ENCODE data around the gene MIGA2. TPM values are rescaled to one million over a fixed set of nuclear protein-coding genes. Genes with fewer than 3 reads are reported as not detected.
A peak's percentile ranks its signal among the peaks of the same experiment; 100 is the strongest.

The MIGA2 gene
- total and polyA plus RNA-seq, 8 donors: 7.5 to 30.9 (median 9.8) TPM

- FAIRE-seq (no peak), ATAC-seq (no peak), DNase-seq (no peak)
- Histone ChIP-seq H3K36me3 (peaks cover 0 to 57% (median 50%) of the 10 kb centered on the region in 3 donors), H3K27me3 (no peaks in the 10 kb centered on the region), H3K4me1 (no peaks in the 10 kb centered on the region), H3K27ac (no peak overlapping the region), H3K4me3 (no peak overlapping the region), H3K9me3 (no peaks in the 10 kb centered on the region)
- TF ChIP-seq, protein P1, sequence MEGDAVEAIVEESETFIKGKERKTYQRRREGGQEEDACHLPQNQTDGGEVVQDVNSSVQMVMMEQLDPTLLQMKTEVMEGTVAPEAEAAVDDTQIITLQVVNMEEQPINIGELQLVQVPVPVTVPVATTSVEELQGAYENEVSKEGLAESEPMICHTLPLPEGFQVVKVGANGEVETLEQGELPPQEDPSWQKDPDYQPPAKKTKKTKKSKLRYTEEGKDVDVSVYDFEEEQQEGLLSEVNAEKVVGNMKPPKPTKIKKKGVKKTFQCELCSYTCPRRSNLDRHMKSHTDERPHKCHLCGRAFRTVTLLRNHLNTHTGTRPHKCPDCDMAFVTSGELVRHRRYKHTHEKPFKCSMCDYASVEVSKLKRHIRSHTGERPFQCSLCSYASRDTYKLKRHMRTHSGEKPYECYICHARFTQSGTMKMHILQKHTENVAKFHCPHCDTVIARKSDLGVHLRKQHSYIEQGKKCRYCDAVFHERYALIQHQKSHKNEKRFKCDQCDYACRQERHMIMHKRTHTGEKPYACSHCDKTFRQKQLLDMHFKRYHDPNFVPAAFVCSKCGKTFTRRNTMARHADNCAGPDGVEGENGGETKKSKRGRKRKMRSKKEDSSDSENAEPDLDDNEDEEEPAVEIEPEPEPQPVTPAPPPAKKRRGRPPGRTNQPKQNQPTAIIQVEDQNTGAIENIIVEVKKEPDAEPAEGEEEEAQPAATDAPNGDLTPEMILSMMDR (IDR thresholded peaks at IDR 0.05): no peak
- 94 to 97% methylated on average over 5 of the region's 5 CpGs for WGBS, 2 donors
- intact Hi-C loops (cut with DNase I): no loop called here
Measured at GRCh38 chr9:128995791-128996190, 40.6 kb upstream of the MIGA2 start.

- H3K36me3 ChIP-seq: peaks cover 4 to 59% (median 40%) of the 10 kb centered on the region in 3 donors
- 92 to 94% methylated on average over 6 of the region's 6 CpGs for WGBS, 2 donors
- ATAC-seq: no peak
Measured at GRCh38 chr9:128998462-128998861, 38.0 kb upstream of the MIGA2 start.

GRCh38 chr9:128999581-129000206 is 36.7 kb upstream of the MIGA2 start:
- WGBS, 2 donors: 91% methylated on average over 13 of the region's 13 CpGs
- no peak overlapping the region for H3K27ac ChIP-seq
- DNase-seq (peak in 1 of 6 donors; percentile 29), ATAC-seq (no peak), FAIRE-seq (no peak)
- intact Hi-C loops (cut with DNase I): no loop called here
- no peaks in the 10 kb centered on the region for H3K9me3 ChIP-seq
- peaks cover 4 to 59% (median 27%) of the 10 kb centered on the region in 3 donors for H3K36me3 ChIP-seq
- no peak overlapping the region for H3K4me3 ChIP-seq
- TF ChIP-seq, protein P1 (IDR thresholded peaks at IDR 0.05): no peak
- no peaks in the 10 kb centered on the region for H3K4me1 ChIP-seq
- H3K27me3 ChIP-seq: no peaks in the 10 kb centered on the region

More at GRCh38 chr9:128998462-128998861, 38.0 kb upstream of the MIGA2 start:
- H3K9me3 ChIP-seq: no peaks in the 10 kb centered on the region
- DNase-seq (no peak), FAIRE-seq (no peak)
- no peak overlapping the region for H3K27ac ChIP-seq
- intact Hi-C loops (cut with DNase I): no loop called here
- no peak overlapping the region for H3K4me3 ChIP-seq
- TF ChIP-seq, protein P1 (IDR thresholded peaks at IDR 0.05): no peak
- H3K27me3 ChIP-seq: no peaks in the 10 kb centered on the region
- no peaks in the 10 kb centered on the region for H3K4me1 ChIP-seq

DNA sequence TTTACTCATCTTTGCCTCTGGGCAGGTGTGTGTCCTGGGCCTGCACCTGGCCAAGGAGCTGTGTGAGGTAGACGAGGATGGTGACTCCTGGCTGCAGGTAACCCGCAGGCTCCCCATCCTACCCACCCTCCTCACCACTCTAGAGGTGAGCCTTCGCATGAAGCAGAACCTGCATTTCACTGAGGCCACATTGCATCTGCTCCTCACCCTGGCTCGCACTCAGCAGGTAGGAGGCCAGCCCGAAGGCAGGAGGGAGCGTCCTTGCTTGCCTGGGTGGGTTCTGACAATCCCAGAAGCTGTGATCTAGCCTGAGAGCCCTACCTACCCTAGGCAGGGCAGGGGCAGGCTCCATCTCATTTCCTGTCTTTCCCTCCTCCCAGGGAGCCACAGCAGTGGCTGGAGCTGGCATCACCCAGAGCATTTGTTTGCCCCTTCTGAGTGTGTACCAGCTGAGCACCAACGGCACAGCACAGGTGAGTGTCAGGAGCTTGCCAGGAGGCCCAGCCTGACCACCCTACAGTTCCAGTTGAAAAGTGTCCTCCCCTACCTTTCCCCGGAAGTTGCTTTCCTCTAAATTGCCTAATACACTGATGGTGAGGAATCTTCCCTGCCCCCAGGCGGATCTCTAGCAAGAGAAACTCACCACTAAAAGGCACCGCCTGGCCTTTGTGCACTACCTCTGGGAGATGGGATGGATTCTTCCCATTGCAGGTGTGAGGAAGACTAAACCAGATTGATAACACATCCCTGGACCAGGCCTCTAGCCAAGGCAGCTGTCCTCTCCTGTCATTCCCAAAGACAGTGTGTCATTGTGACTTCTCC is 34.7 kb upstream of the MIGA2 start:
- no peak overlapping the region for H3K27ac ChIP-seq
- WGBS, 2 donors: 92 to 95% methylated on average over 10 of the region's 10 CpGs
- H3K36me3 ChIP-seq: peaks cover 4 to 55% (median 17%) of the 10 kb centered on the region in 3 donors
- H3K4me3 ChIP-seq: no peak overlapping the region
- H3K27me3 ChIP-seq: no peaks in the 10 kb centered on the region
- DNase-seq (peak in 1 of 6 donors; percentile 30), FAIRE-seq (no peak), ATAC-seq (no peak)
- no peaks in the 10 kb centered on the region for H3K9me3 ChIP-seq
- TF ChIP-seq, protein P1 (IDR thresholded peaks at IDR 0.05): no peak
- intact Hi-C loops (cut with DNase I): no loop called here
- no peaks in the 10 kb centered on the region for H3K4me1 ChIP-seq

Data from pancreas (tissue), 10 donors.